ENCODE results near the gene PDLIM5. TPM values are rescaled to one million over a fixed set of nuclear protein-coding genes. Genes with fewer than 3 reads are reported as not detected.

The PDLIM5 gene
- total and polyA plus RNA-seq, 11 donors, result 262 to 1,378 (median 1,035) TPM

DNA sequence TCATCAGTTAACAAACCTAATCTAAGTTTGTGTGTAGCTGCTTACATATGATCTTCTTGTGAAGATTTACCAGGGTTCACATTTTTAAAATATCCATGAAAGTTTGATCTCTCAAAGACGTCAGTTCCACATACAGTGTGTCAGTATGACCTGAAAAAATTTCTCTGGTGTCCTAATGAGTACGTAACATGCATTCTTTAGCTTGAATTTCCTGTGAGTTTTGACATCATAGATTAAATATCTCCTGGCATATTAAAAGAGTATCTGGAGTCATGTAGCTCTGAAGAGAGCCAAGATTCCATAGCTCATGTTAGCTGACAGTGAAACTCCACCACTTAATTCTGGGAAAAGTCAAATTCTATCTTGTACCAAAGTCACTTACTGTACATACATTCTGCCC is 43.9 kb upstream of the PDLIM5 start:
- no peaks in the 10 kb centered on the region for H3K27me3 ChIP-seq
- H3K4me1 ChIP-seq, result peaks cover 0 to 65% (median 25%) of the 10 kb centered on the region in 12 donors
- H3K36me3 ChIP-seq, result no peaks in the 10 kb centered on the region
- TF ChIP-seq, protein P1, sequence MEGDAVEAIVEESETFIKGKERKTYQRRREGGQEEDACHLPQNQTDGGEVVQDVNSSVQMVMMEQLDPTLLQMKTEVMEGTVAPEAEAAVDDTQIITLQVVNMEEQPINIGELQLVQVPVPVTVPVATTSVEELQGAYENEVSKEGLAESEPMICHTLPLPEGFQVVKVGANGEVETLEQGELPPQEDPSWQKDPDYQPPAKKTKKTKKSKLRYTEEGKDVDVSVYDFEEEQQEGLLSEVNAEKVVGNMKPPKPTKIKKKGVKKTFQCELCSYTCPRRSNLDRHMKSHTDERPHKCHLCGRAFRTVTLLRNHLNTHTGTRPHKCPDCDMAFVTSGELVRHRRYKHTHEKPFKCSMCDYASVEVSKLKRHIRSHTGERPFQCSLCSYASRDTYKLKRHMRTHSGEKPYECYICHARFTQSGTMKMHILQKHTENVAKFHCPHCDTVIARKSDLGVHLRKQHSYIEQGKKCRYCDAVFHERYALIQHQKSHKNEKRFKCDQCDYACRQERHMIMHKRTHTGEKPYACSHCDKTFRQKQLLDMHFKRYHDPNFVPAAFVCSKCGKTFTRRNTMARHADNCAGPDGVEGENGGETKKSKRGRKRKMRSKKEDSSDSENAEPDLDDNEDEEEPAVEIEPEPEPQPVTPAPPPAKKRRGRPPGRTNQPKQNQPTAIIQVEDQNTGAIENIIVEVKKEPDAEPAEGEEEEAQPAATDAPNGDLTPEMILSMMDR (IDR thresholded peaks at IDR 0.05), result no peak
- no peak for TF ChIP-seq POLR2A (IDR thresholded peaks at IDR 0.05)
- DNase-seq, result no peak
- ATAC-seq, result peak; percentile 24 to 50 (median 34)
- intact Hi-C loops (cut with DNase I), result loop anchor here in 9 of 10 donors (2.0 to 10.0 kb wide), 12 partner anchors 45 to 189 kb away; no protein-coding TSS in a partner anchor
- H3K27ac ChIP-seq, result peak overlapping the region; percentile 65 to 94 (median 83)
- H3K4me3 ChIP-seq, result no peak overlapping the region
- WGBS, 4 donors, result 47 to 67% (median 55%) methylated on average over 2 of the region's 2 CpGs
- no peaks in the 10 kb centered on the region for H3K9me3 ChIP-seq

DNA sequence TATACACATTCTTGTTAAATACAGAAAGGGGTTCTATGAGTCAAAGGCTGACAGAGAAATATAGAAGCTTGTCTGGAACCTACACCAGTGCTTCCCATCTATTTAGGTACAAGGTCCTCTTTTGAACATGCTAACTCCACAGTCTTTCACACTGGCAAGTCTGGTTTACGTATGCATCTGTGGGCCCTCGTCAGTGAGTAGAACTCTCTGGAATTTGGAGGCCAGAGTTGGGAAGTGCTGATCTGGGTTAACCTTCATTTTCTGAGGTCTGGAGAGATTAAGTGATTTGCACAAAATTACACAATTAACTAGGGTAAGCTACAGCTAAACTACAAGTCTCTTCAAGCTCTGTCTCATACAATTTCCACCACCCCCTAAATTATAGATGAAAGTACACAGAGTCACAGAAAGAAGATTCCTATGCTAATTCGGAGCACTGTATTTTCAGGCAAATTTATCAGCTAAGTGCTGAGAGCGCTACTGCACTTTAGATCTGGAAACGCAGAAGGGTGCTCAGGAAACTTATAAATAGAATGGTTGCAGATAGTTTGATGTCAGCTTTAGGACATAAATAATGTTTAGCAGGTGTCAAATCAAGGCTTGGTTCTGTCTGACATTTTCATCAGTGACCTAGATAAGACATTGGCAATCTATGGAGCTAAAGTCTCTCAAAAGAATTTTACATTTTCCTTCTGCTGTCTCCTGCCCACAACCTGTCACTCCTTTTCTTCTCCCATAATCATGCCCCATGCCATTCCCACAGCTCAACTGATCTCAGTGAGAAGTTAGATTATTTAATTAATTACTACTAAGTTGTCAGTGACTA is 43.0 kb upstream of the PDLIM5 start:
- Histone ChIP-seq H3K36me3 (no peaks in the 10 kb centered on the region), H3K27me3 (no peaks in the 10 kb centered on the region), H3K4me3 (no peak overlapping the region), H3K9me3 (no peaks in the 10 kb centered on the region), H3K4me1 (peaks cover 4 to 67% (median 32%) of the 10 kb centered on the region in 12 donors), H3K27ac (peak overlapping the region; percentile 66 to 94 (median 83))
- ATAC-seq (peak; percentile 56 to 72 (median 60)), DNase-seq (no peak)
- WGBS, 4 donors, result 49 to 59% (median 58%) methylated on average over 5 of the region's 5 CpGs
- TF ChIP-seq POLR2A (IDR thresholded peaks at IDR 0.05), result no peak
- TF ChIP-seq, protein P1 (IDR thresholded peaks at IDR 0.05), result no peak
- intact Hi-C loops (cut with DNase I), result loop anchor here in 7 of 10 donors (2.0 to 10.0 kb wide), 9 partner anchors 44 to 189 kb away; no protein-coding TSS in a partner anchor

DNA sequence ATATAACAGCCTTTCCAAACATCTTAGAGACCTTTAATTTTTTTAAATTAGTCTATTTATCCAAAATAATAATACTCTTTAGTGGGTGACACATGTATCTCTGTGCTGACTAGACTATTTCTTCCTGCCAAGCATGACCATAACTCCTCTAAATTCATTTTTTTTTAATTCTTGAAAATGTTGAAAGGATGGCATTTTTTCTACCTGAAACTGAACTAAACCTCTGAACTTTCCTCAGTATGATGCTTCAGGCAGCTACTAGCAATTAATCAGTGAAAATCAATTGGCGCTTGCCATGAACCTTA is 42.4 kb upstream of the PDLIM5 start:
- 91 to 97% (median 94%) methylated on average over 1 of the region's 1 CpG for WGBS, 4 donors
- ATAC-seq (no peak), DNase-seq (no peak)
- Histone ChIP-seq H3K27me3 (no peaks in the 10 kb centered on the region), H3K4me3 (no peak overlapping the region), H3K4me1 (peaks cover 4 to 62% (median 30%) of the 10 kb centered on the region in 12 donors), H3K9me3 (no peaks in the 10 kb centered on the region), H3K36me3 (no peaks in the 10 kb centered on the region), H3K27ac (peak overlapping the region; percentile 66 to 94 (median 83))
- TF ChIP-seq, protein P1 (IDR thresholded peaks at IDR 0.05), result no peak
- no peak for TF ChIP-seq POLR2A (IDR thresholded peaks at IDR 0.05)
- intact Hi-C loops (cut with DNase I), result loop anchor here in 7 of 10 donors (2.0 to 10.0 kb wide), 9 partner anchors 43 to 188 kb away; no protein-coding TSS in a partner anchor

DNA sequence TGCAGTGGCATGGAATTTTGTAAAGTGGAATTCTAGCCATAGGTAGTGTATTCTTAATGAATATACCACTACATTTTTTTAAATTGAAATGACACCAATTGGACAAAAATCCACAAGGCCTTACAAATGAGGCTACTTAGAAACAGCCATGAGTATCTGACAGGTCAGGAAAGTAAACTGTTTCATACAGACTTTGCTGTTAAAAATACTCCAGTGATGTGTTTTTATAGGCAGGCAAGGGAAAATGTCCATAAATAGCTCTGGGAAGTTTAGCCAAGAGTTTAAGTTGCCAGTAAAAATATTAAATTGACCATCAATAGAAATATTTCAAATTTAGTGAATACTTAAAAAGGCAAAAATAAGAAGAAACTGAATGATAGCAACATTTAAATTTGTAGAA is 41.8 kb upstream of the PDLIM5 start:
- Histone ChIP-seq H3K27me3 (no peaks in the 10 kb centered on the region), H3K9me3 (no peaks in the 10 kb centered on the region), H3K4me1 (peaks cover 4 to 65% (median 30%) of the 10 kb centered on the region in 12 donors), H3K4me3 (no peak overlapping the region), H3K36me3 (no peaks in the 10 kb centered on the region), H3K27ac (peak overlapping the region; percentile 66 to 94 (median 83))
- DNase-seq, result no peak
- TF ChIP-seq POLR2A (IDR thresholded peaks at IDR 0.05), result no peak
- TF ChIP-seq, protein P1 (IDR thresholded peaks at IDR 0.05), result no peak
- peak in 3 of 4 donors; percentile 41 to 54 (median 44) for ATAC-seq
- intact Hi-C loops (cut with DNase I), result loop anchor here in 9 of 10 donors (2.0 to 10.0 kb wide), 10 partner anchors 42 to 187 kb away; partner anchors contain the start of gene PDLIM5 (in 2 of the 9)
